Measurements from ENCODE around the gene ZNF705A. TPM values are rescaled to one million over a fixed set of nuclear protein-coding genes. Genes with fewer than 3 reads are reported as not detected.

The ZNF705A gene
- total RNA-seq: not detected in 2 replicates

GRCh38 chr12:8156845-8157244 is at the start of gene ZNF705A:
Gene ZNF705A, plus strand, starts transcription at chr12:8157015. Its CDS starts 15,611 bp downstream, at chr12:8172626.

DNA sequence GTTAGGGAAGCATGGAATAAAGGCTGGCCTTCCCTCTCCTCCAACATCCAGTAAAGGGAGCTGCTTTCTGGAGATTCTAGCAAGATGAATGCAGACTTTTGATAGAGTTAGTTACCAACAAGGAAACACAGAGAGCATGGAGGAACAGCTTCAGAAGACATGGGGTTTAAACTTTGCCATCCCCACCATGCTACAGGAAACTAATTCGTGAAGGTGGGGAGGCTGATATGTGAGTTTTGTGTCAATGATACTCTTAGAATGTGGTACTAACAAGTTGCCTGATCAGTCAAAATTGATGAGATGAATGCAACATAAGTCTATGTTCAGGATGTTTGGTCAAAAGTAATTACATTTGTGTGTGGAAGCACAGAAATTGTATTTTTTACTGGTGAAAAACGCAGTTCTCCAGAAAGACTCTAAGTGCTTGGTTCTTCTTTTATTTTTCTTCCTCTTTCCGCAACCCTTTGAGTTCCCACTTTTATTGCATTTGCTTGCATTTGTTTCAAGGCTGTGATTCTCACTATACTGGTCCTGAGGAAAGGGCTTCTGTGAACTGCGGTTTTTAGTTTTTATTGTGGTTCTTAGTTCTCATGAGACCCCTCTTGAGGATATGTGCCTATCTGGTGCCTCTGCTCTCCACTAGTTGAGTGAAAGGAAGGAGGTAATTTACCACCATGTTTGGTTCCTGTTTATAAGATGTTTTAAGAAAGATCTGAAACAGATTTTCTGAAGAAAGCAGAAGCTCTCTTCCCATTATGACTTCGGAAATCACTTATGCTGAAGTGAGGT is 33.5 kb upstream of the ZNF705A start, which contains the start of gene CLEC4A:
Gene CLEC4A (plus strand): TSS at position 494 of the 789 bp plus-strand sequence. CDS start 262 bp downstream, at position 756.

DNA sequence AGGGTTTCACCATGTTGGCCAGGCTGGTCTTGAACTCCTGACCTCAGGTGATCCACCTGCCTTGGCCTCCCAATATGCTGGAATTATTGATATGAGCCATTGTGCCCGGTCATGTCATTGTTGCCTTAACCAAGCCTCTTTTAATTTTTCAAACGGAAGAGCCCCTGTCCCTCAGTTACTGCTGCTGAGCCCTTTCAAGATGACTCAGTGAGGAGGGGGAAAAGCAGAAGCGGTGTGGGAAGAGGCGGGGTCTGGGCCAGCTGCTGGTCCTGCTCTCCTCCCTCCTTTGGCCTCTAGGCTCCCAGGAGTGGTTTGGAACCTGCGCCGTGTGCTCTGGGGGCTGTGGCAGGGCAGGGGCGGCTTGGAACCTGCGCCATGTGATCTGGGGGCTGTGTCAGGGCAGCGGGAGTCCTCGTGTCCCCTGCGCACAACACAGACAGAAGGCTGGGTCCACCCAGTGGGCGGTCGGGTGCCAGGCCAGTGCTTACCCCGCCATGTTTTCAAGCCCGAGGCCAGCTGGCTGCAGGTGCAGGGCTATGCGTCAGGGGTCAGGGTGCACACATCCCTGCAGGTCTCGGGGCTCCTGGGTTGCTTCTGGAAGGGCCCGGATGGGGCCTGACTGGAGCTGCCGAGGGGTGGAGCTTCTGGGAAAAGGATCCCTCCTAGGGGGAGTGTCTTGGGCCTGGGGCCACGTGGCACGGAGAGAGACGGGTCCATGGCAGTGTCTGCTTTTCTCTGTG is 70.3 kb downstream of the ZNF705A start, which contains the start of gene FAM90A1:
Gene FAM90A1 (minus strand): TSS at position 627 of the 740 bp plus-strand sequence. CDS start 2,786 bp downstream, outside the sequence.

Other genes with a start within 250 kb of the ZNF705A start
- 36.7 and 47.7 TPM in 2 replicates for gene SLC2A3, start 220.8 kb upstream of the ZNF705A start, total RNA-seq
- gene FOXJ2, start 124.3 kb upstream of the ZNF705A start, total RNA-seq: 4.4 and 6.7 TPM in 2 replicates
- gene C3AR1, start 90.7 kb upstream of the ZNF705A start, total RNA-seq: 0.19 and 0.40 TPM in 2 replicates
- 28.8 and 34.1 TPM in 2 replicates for gene NECAP1, start 74.7 kb upstream of the ZNF705A start, total RNA-seq
- gene CLEC4A, start 33.4 kb upstream of the ZNF705A start, total RNA-seq: 0.13 and 0.31 TPM in 2 replicates
- 0.06 TPM in 1 of 2 replicates, not detected in the other for gene FAM90A1, start 70.6 kb downstream of the ZNF705A start, total RNA-seq

Measured in aortic smooth muscle cell (primary cell).